HepG2 (cell line): ENCODE results near the gene CATSPERB.

Experiments
- AHR ChIP-seq: IDR thresholded peaks from 2 replicates; pipeline ENCODE4 v1.6.1; 2018; ENCODE audit warnings: missing genetic modification reagents, missing compliant biosample characterization
- KDM3A ChIP-seq: IDR thresholded peaks from 2 replicates; pipeline ENCODE4 v1.6.1; 2018; ENCODE audit warnings: low read depth, missing compliant biosample characterization
- ZFP37 ChIP-seq: sonication (generic); formaldehyde crosslinking; IDR thresholded peaks from 2 replicates; pipeline ENCODE4 v1.4.0; 2020; ENCODE audit warnings: missing genetic modification reagents, borderline replicate concordance
- ZNF891 ChIP-seq: sonication (generic); formaldehyde crosslinking; IDR thresholded peaks from 2 replicates; pipeline ENCODE4 v1.5.0; 2020; ENCODE audit warnings: mild to moderate bottlenecking, missing genetic modification reagents
- TF ChIP-seq, protein P1 (sequence below): sonication (generic); formaldehyde crosslinking; IDR thresholded peaks from 2 replicates; pipeline ENCODE4 v1.5.0; 2020; ENCODE audit warnings: mild to moderate bottlenecking, missing genetic modification reagents, moderate library complexity

DNA sequence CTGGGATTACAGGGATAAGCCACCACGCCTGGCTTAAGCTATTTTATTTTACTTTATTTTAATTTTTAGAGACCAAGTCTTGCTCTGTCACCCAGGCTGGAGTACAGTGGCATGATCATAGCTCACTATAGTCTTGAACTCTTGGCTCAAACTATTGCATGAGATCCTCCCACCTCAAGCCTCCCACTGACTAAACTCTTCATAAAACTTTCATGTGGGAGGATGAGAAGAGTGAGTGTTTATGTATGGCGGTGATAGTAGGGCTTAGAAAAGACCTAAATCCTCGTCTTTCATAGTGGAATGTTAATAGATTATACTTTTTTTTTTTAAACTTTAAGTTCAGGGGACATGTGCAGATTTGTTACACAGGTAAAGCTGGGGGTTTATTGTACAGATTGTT, 198.3 kb downstream of the CATSPERB start:
- TF ChIP-seq, protein P1, sequence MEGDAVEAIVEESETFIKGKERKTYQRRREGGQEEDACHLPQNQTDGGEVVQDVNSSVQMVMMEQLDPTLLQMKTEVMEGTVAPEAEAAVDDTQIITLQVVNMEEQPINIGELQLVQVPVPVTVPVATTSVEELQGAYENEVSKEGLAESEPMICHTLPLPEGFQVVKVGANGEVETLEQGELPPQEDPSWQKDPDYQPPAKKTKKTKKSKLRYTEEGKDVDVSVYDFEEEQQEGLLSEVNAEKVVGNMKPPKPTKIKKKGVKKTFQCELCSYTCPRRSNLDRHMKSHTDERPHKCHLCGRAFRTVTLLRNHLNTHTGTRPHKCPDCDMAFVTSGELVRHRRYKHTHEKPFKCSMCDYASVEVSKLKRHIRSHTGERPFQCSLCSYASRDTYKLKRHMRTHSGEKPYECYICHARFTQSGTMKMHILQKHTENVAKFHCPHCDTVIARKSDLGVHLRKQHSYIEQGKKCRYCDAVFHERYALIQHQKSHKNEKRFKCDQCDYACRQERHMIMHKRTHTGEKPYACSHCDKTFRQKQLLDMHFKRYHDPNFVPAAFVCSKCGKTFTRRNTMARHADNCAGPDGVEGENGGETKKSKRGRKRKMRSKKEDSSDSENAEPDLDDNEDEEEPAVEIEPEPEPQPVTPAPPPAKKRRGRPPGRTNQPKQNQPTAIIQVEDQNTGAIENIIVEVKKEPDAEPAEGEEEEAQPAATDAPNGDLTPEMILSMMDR (CRISPR knock-in tag): no peak
- TF ChIP-seq KDM3A (no peak), ZNF891 (no peak), AHR (CRISPR knock-in tag) (no peak), ZFP37 (no peak)
